Lower lobe of right lung (tissue), 2 donors: ENCODE measurements around the gene FYN. TPM values are rescaled to one million over a fixed set of nuclear protein-coding genes. Genes with fewer than 3 reads are reported as not detected.
"Not testable (repeated sequence)": the region's sequence is repeated elsewhere in the genome, so short reads cannot be mapped to it uniquely, and the experiment has no call there.

Source experiments
- ATAC-seq, 2 donors: fragments of 200-7000 bp; cut with Tn5 transposase; one replicate each; pipeline ENCODE4 v1.9.1; 2020 to 2022; ENCODE audit warnings: mild to moderate bottlenecking in 2 of 2, moderate library complexity in 2 of 2
- DNase-seq: peaks from one replicate; pipeline ENCODE4 v3.0.0-alpha.2; 2020
- H3K27ac ChIP-seq: fragments of 200-600 bp; one replicate; pipeline ENCODE4 v1.8.0; 2022
- H3K27me3 ChIP-seq: fragments of 200-600 bp; one replicate; pipeline ENCODE4 v1.8.0; 2022; ENCODE audit warnings: low read depth
- H3K36me3 ChIP-seq: fragments of 200-600 bp; one replicate; pipeline ENCODE4 v1.8.0; 2022; ENCODE audit warnings: mild to moderate bottlenecking
- H3K4me1 ChIP-seq: fragments of 200-600 bp; one replicate; pipeline ENCODE4 v1.8.0; 2022
- H3K4me3 ChIP-seq: fragments of 200-600 bp; one replicate; pipeline ENCODE4 v1.8.0; 2022; ENCODE audit warnings: mild to moderate bottlenecking
- H3K9me3 ChIP-seq: fragments of 200-600 bp; one replicate; pipeline ENCODE4 v1.8.0; 2022
- CTCF ChIP-seq: fragments of 200-600 bp; IDR thresholded peaks from one replicate; pipeline ENCODE4 v1.8.0; 2022; ENCODE audit warnings: antibody characterized with exemption, mild to moderate bottlenecking
- intact Hi-C: fragments of 100-400 bp; cut with DNase I; formaldehyde crosslinking; loops from one replicate; pipeline ENCODE4 v1.11.0; 2022
- total RNA-seq: library from RNA; stranded (reverse); fragmentation: NEBNext Ultra II Directional; extraction: Animal tissue kit (Norgen Biotek cat#: 25700); gene quantifications from one replicate; pipeline ENCODE4 v1.2.1, GENCODE V29; 2021
- donor health status: DM: no; HTN: yes; CAD: no; lungs with severe emphysema.

Gene FYN
- total RNA-seq, 1 donor from 2014 or later: 99.2 TPM

GRCh38 chr6:111792241-111792640, 81.0 kb downstream of the FYN start:
- DNase-seq (no peak), ATAC-seq (no peak)
- H3K4me1 ChIP-seq: peaks cover 24% of the 10 kb centered on the region
- no peaks in the 10 kb centered on the region for H3K36me3 ChIP-seq
- intact Hi-C loops: no loop called here
- no peaks in the 10 kb centered on the region for H3K27me3 ChIP-seq
- no peak for TF ChIP-seq CTCF
- no peak overlapping the region for H3K4me3 ChIP-seq
- no peak overlapping the region for H3K27ac ChIP-seq
- no peaks in the 10 kb centered on the region for H3K9me3 ChIP-seq

- peaks cover 24% of the 10 kb centered on the region for H3K4me1 ChIP-seq
- H3K27ac ChIP-seq: no peak overlapping the region
- H3K36me3 ChIP-seq: no peaks in the 10 kb centered on the region
- intact Hi-C loops: no loop called here
- H3K4me3 ChIP-seq: no peak overlapping the region
- H3K27me3 ChIP-seq: no peaks in the 10 kb centered on the region
- no peaks in the 10 kb centered on the region for H3K9me3 ChIP-seq
- DNase-seq: no peak
- no peak for TF ChIP-seq CTCF
- ATAC-seq: no peak
These were observed 81.8 kb downstream of the FYN start for GRCh38 chr6:111791415-111791814.

GRCh38 chr6:111789598-111789997, 83.7 kb downstream of the FYN start:
- Histone ChIP-seq H3K27me3 (no peaks in the 10 kb centered on the region), H3K27ac (peak overlapping the region; percentile 29), H3K9me3 (no peaks in the 10 kb centered on the region), H3K4me1 (peaks cover 32% of the 10 kb centered on the region), H3K4me3 (no peak overlapping the region), H3K36me3 (no peaks in the 10 kb centered on the region)
- TF ChIP-seq CTCF: no peak
- no peak for DNase-seq
- peak in 1 of 2 donors; percentile 71 for ATAC-seq
- intact Hi-C loops: no loop called here

- Histone ChIP-seq H3K9me3 (no peaks in the 10 kb centered on the region), H3K27me3 (no peaks in the 10 kb centered on the region), H3K27ac (peak overlapping the region; percentile 29), H3K36me3 (no peaks in the 10 kb centered on the region), H3K4me1 (peaks cover 34% of the 10 kb centered on the region), H3K4me3 (no peak overlapping the region)
- DNase-seq (no peak), ATAC-seq (no peak)
- intact Hi-C loops: no loop called here
- no peak for TF ChIP-seq CTCF
These were observed 84.6 kb downstream of the FYN start for GRCh38 chr6:111788379-111789276.

GRCh38 chr6:111786151-111786550, 87.1 kb downstream of the FYN start:
- H3K27ac ChIP-seq, DNase-seq, H3K4me3 ChIP-seq, ATAC-seq, H3K27me3 ChIP-seq, H3K36me3 ChIP-seq, intact Hi-C loops, H3K9me3 ChIP-seq: not testable (repeated sequence)
- H3K4me1 ChIP-seq: peaks cover 41% of the 10 kb centered on the region

GRCh38 chr6:111784433-111784832, 88.8 kb downstream of the FYN start:
- Histone ChIP-seq H3K4me1 (peaks cover 36% of the 10 kb centered on the region), H3K4me3 (no peak overlapping the region), H3K27ac (no peak overlapping the region), H3K36me3 (no peaks in the 10 kb centered on the region), H3K27me3 (no peaks in the 10 kb centered on the region), H3K9me3 (no peaks in the 10 kb centered on the region)
- peak in 1 of 2 donors; percentile 35 for ATAC-seq
- TF ChIP-seq CTCF: no peak
- no peak for DNase-seq
- intact Hi-C loops: no loop called here
